Heart right ventricle (tissue), 16 donors: ENCODE measurements around the gene MLH3. TPM values are rescaled to one million over a fixed set of nuclear protein-coding genes. Genes with fewer than 3 reads are reported as not detected.

ENCODE experiments used
- ATAC-seq, 8 donors: fragments of 200-7000 bp; cut with Tn5 transposase; one replicate each; pipeline ENCODE4 v1.9.1; 2020; ENCODE audit warnings: mild to moderate bottlenecking in 8 of 8, moderate library complexity in 8 of 8, moderate number of reproducible peaks in 1 of 8
- DNase-seq, 2 donors: peaks; one replicate each; pipeline ENCODE4 v3.0.0-alpha.2; 2020
- H3K27ac ChIP-seq, 10 donors: fragments of 200-600 bp; sonication (generic) in 2 of 10; one replicate each; pipeline versions ENCODE4 v1.5.0 to v1.8.0; 2020 to 2022; ENCODE audit warnings: mild to moderate bottlenecking in 3 of 10
- H3K27me3 ChIP-seq, 7 donors: fragments of 200-600 bp; one replicate each; pipeline ENCODE4 v1.8.0; 2021 to 2022; ENCODE audit warnings: mild to moderate bottlenecking in 2 of 7
- H3K36me3 ChIP-seq, 9 donors: fragments of 200-600 bp; sonication (generic) in 1 of 9; one replicate each; pipeline versions ENCODE4 v1.5.0 to v1.8.0; 2020 to 2022; ENCODE audit warnings: mild to moderate bottlenecking in 2 of 9
- H3K4me1 ChIP-seq, 9 donors: fragments of 200-600 bp; sonication (generic) in 1 of 9; one replicate each; pipeline versions ENCODE4 v1.5.0 to v1.8.0; 2020 to 2022; ENCODE audit warnings: mild to moderate bottlenecking in 4 of 9
- H3K4me3 ChIP-seq, 10 donors: fragments of 200-600 bp; sonication (generic) in 2 of 10; one replicate each; pipeline versions ENCODE4 v1.5.0 to v1.8.0; 2020 to 2022; ENCODE audit warnings: mild to moderate bottlenecking in 7 of 10, moderate library complexity in 2 of 10
- H3K9me3 ChIP-seq, 11 donors: fragments of 200-600 bp in 10 of 11; sonication (generic) in 2 of 11; one replicate each; pipeline versions ENCODE4 v1.5.0 to v1.8.0; 2013 to 2022; ENCODE audit warnings: mild to moderate bottlenecking in 2 of 11, control low read depth in 1 of 11, moderate library complexity in 1 of 11
- WGBS, 2 donors: extraction: QIAGEN DNeasy Blood & Tissue Kit; methylation state at CpG; one replicate each; pipeline ENCODE4 v1.1.7; 2013; ENCODE audit warnings: inconsistent platforms in 1 of 2; 5-methylcytosine and 5-hydroxymethylcytosine counted together
- intact Hi-C, 10 donors: fragments of 100-400 bp; cut with DNase I; formaldehyde crosslinking; loops; one replicate each; pipeline versions ENCODE4 v1.11.1 to v1.14.2; 2022
- polyA plus RNA-seq, 2 donors: library from polyadenylated mRNA; stranded (reverse); fragments of 200-250 nt; gene quantifications; one replicate each; pipeline ENCODE4 v1.2.3, GENCODE V29; 2013
- total RNA-seq, 10 donors: library from RNA; stranded (reverse); fragmentation: NEBNext Ultra II Directional in 3 of 10; extraction: Animal tissue kit (Norgen Biotek cat#: 25700) in 3 of 10; gene quantifications; one replicate each; pipeline versions ENCODE4 v1.2.1 to v1.2.4, GENCODE V29; 2021 to 2023
- TF ChIP-seq, protein P1 (sequence below), 9 donors: fragments of 200-600 bp; sonication (generic) in 2 of 9; IDR thresholded peaks; one replicate each; pipeline versions ENCODE4 v1.5.0 to v1.8.0; 2021 to 2022; ENCODE audit warnings: antibody characterized with exemption in 9 of 9, mild to moderate bottlenecking in 5 of 9, moderate library complexity in 1 of 9
- donor health status: Arrhythmogenic right ventricular cardiomyopathy.
- donor health status: ischemic (EF 13 %, LVEDD 7.1; RV severe dilation, severe dysfunction).
- donor health status: healthy with polysubstance abuse.
- donor health status: DM: no; HTN: yes; CAD: no.
- donor health status: DM: no; HTN: no; CAD: no.
- donor health status: ischemic (EF 25% LVEDD 6.9; RV normal size, moderate dysfunction).
- donor health status: ischemic (EF 25% LVEDD 5.7; RV mildly dilated, moderate dysfunction).
- donor health status: healthy.
- donor health status: DM: yes; HTN: yes; CAD: no.
- donor health status: Ischemic cardiomyopathy.
- donor health status: ischemic (EF 35%, LVEDD 5.7; RV mildly dilated, moderate dysfunction).
- donor health status: nonischemic (EF 11% LVEDD 7.7; RV severe dilation, severe dysfunction).
- donor health status: DM: yes; HTN: yes; CAD: no.
- donor health status: PGD.
- donor health status: ischemic (EF 29% LVEDD 5.4; RV normal size, mild dysfunction).
- donor health status: nonischemic (EF 23%, LVEDD 6.1; RV moderate dilation, normal function).

MLH3 gene
- total and polyA plus RNA-seq, 12 donors, result 8.4 to 21.6 (median 18.4) TPM

DNA sequence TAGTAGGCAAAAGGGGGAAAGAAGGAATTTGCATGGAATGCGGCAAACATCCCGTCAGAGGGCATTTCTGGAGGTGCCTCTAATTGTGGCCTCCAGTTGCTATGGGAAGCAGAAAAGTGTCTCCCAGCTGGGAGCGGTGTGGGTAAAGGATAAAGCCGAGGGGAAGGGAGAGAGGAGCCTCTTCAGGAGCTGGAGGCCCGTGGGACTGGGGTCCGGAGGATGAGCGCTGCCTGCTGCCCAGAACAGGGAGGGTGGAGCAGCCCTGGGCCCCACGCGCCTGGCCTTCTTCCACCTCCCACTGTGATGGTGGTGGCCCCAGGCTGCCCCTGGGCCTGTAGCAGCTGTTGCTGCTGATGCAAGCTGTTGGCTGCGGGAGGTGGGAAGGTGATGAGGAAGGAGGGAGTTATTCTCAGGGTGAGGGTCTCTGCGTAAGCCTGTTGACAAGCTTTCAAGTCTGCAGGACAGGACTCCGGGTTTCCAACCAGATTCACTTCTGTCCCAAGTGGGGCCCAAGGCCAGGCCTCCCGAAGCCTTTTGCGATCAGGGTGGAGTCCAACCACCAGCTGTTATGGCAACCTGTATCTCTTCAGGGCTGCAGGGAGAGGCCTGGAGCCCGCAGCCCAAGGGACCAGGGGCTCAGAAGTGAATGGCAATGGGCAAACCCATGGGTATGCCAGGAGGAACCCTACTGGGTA lies 76.8 kb downstream of the MLH3 start:
- DNase-seq, result peak in 1 of 2 donors; percentile 58
- intact Hi-C loops, result no loop called here
- peak; percentile 27 to 56 (median 44) for ATAC-seq
- 68% methylated on average over 15 of the region's 15 CpGs for WGBS, 2 donors
- no peaks in the 10 kb centered on the region for H3K36me3 ChIP-seq
- peak overlapping the region in 9 of 10 donors; percentile 53 to 81 (median 75) for H3K27ac ChIP-seq
- H3K9me3 ChIP-seq, result no peaks in the 10 kb centered on the region
- peaks cover 16 to 63% (median 41%) of the 10 kb centered on the region in 9 donors for H3K4me1 ChIP-seq
- H3K4me3 ChIP-seq, result no peak overlapping the region
- no peaks in the 10 kb centered on the region for H3K27me3 ChIP-seq
- TF ChIP-seq, protein P1, sequence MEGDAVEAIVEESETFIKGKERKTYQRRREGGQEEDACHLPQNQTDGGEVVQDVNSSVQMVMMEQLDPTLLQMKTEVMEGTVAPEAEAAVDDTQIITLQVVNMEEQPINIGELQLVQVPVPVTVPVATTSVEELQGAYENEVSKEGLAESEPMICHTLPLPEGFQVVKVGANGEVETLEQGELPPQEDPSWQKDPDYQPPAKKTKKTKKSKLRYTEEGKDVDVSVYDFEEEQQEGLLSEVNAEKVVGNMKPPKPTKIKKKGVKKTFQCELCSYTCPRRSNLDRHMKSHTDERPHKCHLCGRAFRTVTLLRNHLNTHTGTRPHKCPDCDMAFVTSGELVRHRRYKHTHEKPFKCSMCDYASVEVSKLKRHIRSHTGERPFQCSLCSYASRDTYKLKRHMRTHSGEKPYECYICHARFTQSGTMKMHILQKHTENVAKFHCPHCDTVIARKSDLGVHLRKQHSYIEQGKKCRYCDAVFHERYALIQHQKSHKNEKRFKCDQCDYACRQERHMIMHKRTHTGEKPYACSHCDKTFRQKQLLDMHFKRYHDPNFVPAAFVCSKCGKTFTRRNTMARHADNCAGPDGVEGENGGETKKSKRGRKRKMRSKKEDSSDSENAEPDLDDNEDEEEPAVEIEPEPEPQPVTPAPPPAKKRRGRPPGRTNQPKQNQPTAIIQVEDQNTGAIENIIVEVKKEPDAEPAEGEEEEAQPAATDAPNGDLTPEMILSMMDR (IDR thresholded peaks at IDR 0.05), result no peak

DNA sequence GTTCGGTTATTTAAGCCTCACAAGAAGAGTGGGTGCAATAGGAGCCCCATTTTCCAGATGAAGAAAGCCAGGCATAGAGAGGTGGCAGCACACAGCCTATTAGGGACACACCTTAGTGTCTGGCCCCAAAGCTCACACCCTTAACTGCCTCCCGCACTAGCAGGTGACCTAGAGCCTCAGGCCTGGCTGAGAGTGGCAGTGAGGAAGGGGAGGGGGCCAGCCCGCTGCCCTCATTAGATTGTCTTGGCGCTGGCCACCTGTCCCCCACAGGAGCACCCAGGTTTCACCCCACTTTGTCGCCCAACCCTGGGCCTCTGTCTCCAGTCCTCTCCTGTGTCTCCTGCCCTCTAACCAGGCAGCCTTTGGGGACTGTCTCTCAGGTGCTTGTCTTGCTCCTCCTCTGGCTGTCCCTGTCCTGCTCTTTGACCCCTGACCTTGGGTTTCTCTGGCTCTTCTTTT lies 77.3 kb downstream of the MLH3 start:
- H3K27ac ChIP-seq, result peak overlapping the region in 9 of 10 donors; percentile 53 to 81 (median 75)
- H3K27me3 ChIP-seq, result no peaks in the 10 kb centered on the region
- no peaks in the 10 kb centered on the region for H3K9me3 ChIP-seq
- DNase-seq (no peak), ATAC-seq (no peak)
- TF ChIP-seq, protein P1 (IDR thresholded peaks at IDR 0.05), result no peak
- H3K36me3 ChIP-seq, result no peaks in the 10 kb centered on the region
- no peak overlapping the region for H3K4me3 ChIP-seq
- intact Hi-C loops, result no loop called here
- peaks cover 16 to 57% (median 40%) of the 10 kb centered on the region in 9 donors for H3K4me1 ChIP-seq
- 93% methylated on average over 5 of the region's 5 CpGs for WGBS, 2 donors

DNA sequence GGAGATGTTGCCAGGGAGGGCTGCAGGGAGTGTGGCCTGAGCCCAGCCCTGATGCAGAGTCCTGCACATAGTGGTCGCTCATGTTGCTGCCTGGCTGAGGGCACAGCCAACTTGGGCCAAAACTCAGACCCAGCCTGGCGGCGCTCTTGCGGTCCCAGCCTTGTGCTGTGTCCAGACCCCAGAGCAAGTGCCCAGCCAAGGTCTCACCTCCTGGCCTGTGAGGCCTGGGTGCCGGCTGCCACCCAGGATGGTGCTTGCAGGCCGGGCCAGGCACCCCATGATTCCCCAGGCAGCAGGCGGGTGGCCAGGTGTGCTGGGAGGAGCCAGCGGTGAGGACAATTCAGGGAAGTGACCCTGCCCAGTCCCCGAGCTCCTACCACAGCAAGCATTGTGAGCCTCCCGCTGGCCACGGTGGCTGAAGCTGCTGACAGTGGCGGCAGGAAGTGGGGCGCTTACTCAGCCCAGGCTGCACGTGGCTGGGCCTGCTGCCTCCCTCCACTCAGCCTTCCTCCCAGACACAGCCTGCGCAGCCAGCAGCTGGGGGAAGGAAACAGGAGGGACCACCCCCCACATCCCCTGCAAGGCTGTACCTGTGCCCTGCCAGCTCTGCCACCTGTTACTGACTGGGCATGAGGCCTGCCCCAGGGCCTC lies 78.1 kb downstream of the MLH3 start:
- Histone ChIP-seq H3K9me3 (no peaks in the 10 kb centered on the region), H3K27me3 (no peaks in the 10 kb centered on the region), H3K4me3 (no peak overlapping the region), H3K4me1 (peaks cover 16 to 51% (median 37%) of the 10 kb centered on the region in 9 donors), H3K27ac (peak overlapping the region in 9 of 10 donors; percentile 53 to 81 (median 75)), H3K36me3 (no peaks in the 10 kb centered on the region)
- intact Hi-C loops, result no loop called here
- DNase-seq (peak; percentile 75 to 84), ATAC-seq (peak; percentile 71 to 93 (median 82))
- WGBS, 2 donors, result 58 to 65% methylated on average over 15 of the region's 15 CpGs
- TF ChIP-seq, protein P1 (IDR thresholded peaks at IDR 0.05), result no peak

DNA sequence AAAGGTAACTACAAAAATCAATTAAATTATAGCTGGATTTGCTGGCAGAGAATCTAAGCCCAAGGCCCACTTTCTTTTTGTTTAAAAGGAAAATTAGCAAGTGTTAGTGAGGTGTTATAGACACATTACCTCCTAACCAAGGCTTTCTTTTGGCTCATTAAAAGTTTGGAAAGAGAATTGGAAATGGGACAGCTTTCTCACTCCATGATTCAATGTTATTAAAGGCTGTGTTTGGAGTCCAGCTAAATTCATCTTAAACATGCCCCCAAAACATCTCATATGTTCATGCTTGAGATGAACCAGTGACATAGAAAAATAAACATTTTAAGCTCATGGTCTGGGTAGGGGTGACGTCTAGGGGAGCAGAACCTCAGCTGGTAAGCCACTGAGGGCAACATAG lies 82.5 kb downstream of the MLH3 start:
- H3K4me1 ChIP-seq, result peaks cover 6 to 40% (median 25%) of the 10 kb centered on the region in 9 donors
- intact Hi-C loops, result loop anchor here in 1 of 10 donors (5.0 kb wide), 1 partner anchor 33 kb away; the partner anchor contains the start of gene EIF2B2
- H3K27me3 ChIP-seq, result no peaks in the 10 kb centered on the region
- TF ChIP-seq, protein P1 (IDR thresholded peaks at IDR 0.05), result no peak
- H3K36me3 ChIP-seq, result no peaks in the 10 kb centered on the region
- H3K4me3 ChIP-seq, result no peak overlapping the region
- no peak for DNase-seq
- ATAC-seq, result no peak
- no peak overlapping the region for H3K27ac ChIP-seq
- no peaks in the 10 kb centered on the region for H3K9me3 ChIP-seq
- 77 to 78% methylated on average over 1 of the region's 1 CpG for WGBS, 2 donors
